Measurements from ENCODE around the gene CHD2.

The CHD2 gene

DNA sequence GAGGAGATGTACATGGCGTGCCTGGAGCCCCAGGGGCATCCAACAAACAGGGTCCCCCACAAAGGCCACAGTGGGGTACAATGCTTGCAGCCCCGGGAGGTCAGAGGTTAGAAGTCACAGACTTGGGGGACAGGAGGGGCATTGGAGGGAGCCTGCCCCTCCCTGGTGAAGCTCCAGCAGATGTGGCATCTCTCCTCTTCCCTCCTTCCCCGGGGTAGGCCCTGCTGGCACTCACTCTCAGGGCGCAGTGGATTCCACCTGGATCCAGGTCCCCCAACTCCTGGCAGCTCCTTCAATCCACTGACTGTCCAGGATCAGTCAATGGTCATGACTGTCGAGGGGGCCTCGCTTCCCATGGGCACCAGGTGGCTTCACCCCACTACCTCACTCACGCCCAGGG lies 156.7 kb downstream of the CHD2 start:
- no peak overlapping the region for H3K4me3 ChIP-seq (ENCODE audit: low read depth, low read length)
- no peak for DNase-seq
- H3K27me3 ChIP-seq (replicated peaks): peaks cover 3% of the 10 kb centered on the region
- TF ChIP-seq, protein P1, sequence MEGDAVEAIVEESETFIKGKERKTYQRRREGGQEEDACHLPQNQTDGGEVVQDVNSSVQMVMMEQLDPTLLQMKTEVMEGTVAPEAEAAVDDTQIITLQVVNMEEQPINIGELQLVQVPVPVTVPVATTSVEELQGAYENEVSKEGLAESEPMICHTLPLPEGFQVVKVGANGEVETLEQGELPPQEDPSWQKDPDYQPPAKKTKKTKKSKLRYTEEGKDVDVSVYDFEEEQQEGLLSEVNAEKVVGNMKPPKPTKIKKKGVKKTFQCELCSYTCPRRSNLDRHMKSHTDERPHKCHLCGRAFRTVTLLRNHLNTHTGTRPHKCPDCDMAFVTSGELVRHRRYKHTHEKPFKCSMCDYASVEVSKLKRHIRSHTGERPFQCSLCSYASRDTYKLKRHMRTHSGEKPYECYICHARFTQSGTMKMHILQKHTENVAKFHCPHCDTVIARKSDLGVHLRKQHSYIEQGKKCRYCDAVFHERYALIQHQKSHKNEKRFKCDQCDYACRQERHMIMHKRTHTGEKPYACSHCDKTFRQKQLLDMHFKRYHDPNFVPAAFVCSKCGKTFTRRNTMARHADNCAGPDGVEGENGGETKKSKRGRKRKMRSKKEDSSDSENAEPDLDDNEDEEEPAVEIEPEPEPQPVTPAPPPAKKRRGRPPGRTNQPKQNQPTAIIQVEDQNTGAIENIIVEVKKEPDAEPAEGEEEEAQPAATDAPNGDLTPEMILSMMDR (IDR thresholded peaks at IDR 0.05; ENCODE audit: low read depth, low read length, missing control alignments): no peak
- no peak overlapping the region for H3K27ac ChIP-seq
- in situ Hi-C loops (cut with HindIII; ENCODE audit: low pct_ligation_motif_present, low sequenced_read_pairs): no loop called here
- H3K36me3 ChIP-seq (replicated peaks): no peaks in the 10 kb centered on the region

GRCh38 chr15:93057618-93058017 lies 157.5 kb downstream of the CHD2 start:
- H3K36me3 ChIP-seq (replicated peaks): no peaks in the 10 kb centered on the region
- no peak for DNase-seq
- no peak overlapping the region for H3K4me3 ChIP-seq (ENCODE audit: low read depth, low read length)
- TF ChIP-seq, protein P1 (IDR thresholded peaks at IDR 0.05; ENCODE audit: low read depth, low read length, missing control alignments): no peak
- H3K27ac ChIP-seq: no peak overlapping the region
- H3K27me3 ChIP-seq (replicated peaks): peaks cover 3% of the 10 kb centered on the region
- in situ Hi-C loops (cut with HindIII; ENCODE audit: low pct_ligation_motif_present, low sequenced_read_pairs): no loop called here

DNA sequence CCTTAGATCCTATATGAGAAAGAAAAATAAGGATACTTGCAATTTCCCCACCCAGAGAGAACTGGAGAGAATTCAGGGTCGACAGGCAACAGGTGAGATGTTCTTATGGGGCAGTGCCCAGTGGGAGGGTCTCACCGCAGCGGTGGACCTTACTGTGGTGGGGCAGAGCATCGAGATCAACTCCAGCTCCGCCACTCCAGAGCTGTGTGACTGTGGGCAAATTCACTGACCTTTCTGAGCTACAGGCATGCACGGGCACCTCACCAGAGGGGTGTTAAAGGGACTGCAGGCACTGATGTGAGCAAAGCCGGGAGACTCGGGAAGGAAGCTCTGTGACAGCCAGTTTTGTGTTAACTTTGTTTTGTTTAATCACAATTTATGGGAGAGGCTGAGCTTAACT lies 158.0 kb downstream of the CHD2 start:
- Histone ChIP-seq H3K36me3 (replicated peaks) (no peaks in the 10 kb centered on the region), H3K27ac (no peak overlapping the region), H3K27me3 (replicated peaks) (peaks cover 4% of the 10 kb centered on the region), H3K4me3 (ENCODE audit: low read depth, low read length) (no peak overlapping the region)
- in situ Hi-C loops (cut with HindIII; ENCODE audit: low pct_ligation_motif_present, low sequenced_read_pairs): no loop called here
- TF ChIP-seq, protein P1 (IDR thresholded peaks at IDR 0.05; ENCODE audit: low read depth, low read length, missing control alignments): no peak
- DNase-seq: no peak

DNA sequence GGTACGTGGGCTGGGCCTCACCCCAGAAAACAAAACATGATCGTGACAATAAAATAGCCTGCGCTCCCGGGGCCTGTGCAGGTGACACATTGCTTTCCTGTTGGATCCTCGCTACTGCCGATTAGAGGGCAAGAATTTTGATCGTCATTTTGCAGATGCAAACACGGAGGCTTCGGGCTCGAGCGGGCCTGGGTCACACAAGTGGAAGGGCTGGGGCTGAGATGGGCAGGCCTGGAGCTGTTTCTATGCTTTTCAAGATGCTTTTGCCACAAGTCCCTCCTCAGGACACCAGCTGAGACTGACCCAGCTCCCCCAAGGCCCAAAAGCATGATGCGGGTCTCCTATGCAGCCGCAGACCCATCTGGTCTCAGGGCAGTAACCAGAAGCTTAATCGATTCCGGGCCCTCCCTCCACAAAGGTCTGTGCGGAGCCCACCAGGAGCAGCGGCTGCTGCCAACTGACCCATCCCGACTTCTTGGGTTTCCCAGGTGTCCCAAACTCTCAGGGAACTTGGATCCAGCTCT lies 158.8 kb downstream of the CHD2 start:
- no peak overlapping the region for H3K4me3 ChIP-seq (ENCODE audit: low read depth, low read length)
- in situ Hi-C loops (cut with HindIII; ENCODE audit: low pct_ligation_motif_present, low sequenced_read_pairs): no loop called here
- TF ChIP-seq, protein P1 (IDR thresholded peaks at IDR 0.05; ENCODE audit: low read depth, low read length, missing control alignments): no peak
- no peaks in the 10 kb centered on the region for H3K36me3 ChIP-seq (replicated peaks)
- H3K27ac ChIP-seq: no peak overlapping the region
- H3K27me3 ChIP-seq (replicated peaks): peaks cover 10% of the 10 kb centered on the region
- no peak for DNase-seq

DNA sequence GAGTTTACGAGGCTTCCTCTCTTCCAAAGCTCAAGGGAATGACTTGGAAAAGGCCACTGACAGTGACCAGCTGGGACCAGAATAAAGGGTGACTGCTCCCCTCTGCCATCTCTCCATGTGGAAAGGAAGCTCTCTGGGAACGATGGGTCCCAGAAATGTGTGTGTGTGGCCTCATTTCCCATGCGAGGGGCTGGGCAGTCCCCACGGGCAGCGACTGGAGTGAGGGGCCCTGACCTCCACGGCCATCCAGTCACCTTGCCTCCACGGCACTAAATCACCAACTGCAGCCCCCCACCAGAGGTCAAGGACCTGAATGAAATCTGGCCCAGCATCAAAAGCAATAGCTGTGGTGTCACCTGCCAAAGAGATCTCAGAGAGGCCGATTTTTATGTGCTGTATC lies 159.3 kb downstream of the CHD2 start:
- in situ Hi-C loops (cut with HindIII; ENCODE audit: low pct_ligation_motif_present, low sequenced_read_pairs): no loop called here
- TF ChIP-seq, protein P1 (IDR thresholded peaks at IDR 0.05; ENCODE audit: low read depth, low read length, missing control alignments): no peak
- Histone ChIP-seq H3K36me3 (replicated peaks) (no peaks in the 10 kb centered on the region), H3K27me3 (replicated peaks) (peaks cover 14% of the 10 kb centered on the region), H3K4me3 (ENCODE audit: low read depth, low read length) (no peak overlapping the region), H3K27ac (no peak overlapping the region)
- no peak for DNase-seq

Measured in brain microvascular endothelial cell (primary cell).